ENCODE results near the gene DPY19L1.
"Not testable (repeated sequence)": the region's sequence is repeated elsewhere in the genome, so short reads cannot be mapped to it uniquely, and the experiment has no call there.

The DPY19L1 gene

DNA sequence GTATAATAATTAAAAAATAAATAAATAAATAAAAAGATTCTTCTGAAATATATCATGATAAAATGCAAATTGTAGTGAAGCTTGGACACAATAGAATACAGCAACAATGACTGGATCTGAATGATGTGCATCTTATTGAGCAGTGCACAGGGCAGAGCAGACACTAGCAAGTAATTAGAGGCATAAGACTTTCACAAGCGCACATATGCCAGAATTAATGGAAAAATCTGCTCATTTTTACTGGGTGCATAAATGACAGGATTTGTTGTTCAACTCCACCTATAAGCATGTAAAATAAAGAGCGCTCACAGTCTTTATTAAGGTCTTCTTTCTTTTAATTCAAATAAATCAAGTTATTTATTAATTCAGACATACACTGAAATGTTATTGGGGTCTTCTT lies 125.0 kb downstream of the DPY19L1 start:
- POLR2A ChIA-PET, result no interaction called here
- DNase-seq (ENCODE audit: extremely low spot score), result no peak
- TF ChIP-seq, protein P1, sequence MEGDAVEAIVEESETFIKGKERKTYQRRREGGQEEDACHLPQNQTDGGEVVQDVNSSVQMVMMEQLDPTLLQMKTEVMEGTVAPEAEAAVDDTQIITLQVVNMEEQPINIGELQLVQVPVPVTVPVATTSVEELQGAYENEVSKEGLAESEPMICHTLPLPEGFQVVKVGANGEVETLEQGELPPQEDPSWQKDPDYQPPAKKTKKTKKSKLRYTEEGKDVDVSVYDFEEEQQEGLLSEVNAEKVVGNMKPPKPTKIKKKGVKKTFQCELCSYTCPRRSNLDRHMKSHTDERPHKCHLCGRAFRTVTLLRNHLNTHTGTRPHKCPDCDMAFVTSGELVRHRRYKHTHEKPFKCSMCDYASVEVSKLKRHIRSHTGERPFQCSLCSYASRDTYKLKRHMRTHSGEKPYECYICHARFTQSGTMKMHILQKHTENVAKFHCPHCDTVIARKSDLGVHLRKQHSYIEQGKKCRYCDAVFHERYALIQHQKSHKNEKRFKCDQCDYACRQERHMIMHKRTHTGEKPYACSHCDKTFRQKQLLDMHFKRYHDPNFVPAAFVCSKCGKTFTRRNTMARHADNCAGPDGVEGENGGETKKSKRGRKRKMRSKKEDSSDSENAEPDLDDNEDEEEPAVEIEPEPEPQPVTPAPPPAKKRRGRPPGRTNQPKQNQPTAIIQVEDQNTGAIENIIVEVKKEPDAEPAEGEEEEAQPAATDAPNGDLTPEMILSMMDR (IDR thresholded peaks at IDR 0.05; ENCODE audit: control extremely low read depth, extremely low read depth, low read depth, missing control alignments), result no peak
- CTCF ChIA-PET, result no interaction called here

DNA sequence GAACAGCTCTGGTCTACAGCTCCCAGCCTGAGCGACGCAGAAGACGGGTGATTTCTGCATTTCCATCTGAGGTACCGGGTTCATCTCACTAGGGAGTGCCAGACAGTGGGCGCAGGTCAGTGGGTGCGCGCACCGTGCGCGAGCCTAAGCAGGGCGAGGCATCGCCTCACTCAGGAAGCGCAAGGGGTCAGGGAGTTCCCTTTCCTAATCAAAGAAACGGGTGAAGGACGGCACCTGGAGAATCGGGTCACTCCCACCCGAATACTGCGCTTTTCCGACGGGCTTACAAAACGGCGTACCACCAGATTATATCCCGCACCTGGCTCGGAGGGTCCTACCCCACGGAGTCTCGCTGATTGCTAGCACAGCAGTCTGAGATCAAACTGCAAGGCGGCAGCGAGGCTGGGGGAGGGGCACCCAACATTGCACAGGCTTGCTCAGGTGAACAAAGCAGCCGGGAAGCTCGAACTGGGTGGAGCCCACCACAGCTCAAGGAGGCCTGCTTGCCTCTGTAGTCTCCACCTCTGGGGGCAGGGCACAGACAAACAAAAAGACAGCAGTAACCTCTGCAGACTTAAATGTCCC lies 130.9 kb downstream of the DPY19L1 start:
- POLR2A ChIA-PET; CTCF ChIA-PET; DNase-seq (ENCODE audit: extremely low spot score): not testable (repeated sequence)

DNA sequence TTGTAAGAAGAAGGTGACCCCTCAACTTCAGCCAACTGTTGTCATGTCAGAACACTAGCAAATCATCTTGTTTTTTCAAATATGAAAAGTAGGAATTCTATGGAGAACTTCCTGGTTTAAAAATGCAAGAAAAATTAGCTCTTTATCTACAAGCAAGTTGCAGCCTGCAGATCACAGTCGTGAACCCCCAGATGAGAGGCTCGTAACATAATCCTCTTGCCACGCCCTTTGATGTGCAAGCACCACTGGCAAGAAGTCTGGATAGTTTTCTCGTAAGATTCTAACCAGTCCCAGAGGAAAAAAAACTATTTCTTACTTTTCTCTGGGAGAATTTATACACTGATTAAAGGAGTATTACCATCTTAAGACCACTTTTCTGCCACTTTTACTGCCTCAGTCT lies 132.3 kb downstream of the DPY19L1 start:
- POLR2A ChIA-PET, result no interaction called here
- TF ChIP-seq, protein P1 (IDR thresholded peaks at IDR 0.05; ENCODE audit: control extremely low read depth, extremely low read depth, low read depth, missing control alignments), result no peak
- CTCF ChIA-PET, result no interaction called here
- no peak for DNase-seq (ENCODE audit: extremely low spot score)

DNA sequence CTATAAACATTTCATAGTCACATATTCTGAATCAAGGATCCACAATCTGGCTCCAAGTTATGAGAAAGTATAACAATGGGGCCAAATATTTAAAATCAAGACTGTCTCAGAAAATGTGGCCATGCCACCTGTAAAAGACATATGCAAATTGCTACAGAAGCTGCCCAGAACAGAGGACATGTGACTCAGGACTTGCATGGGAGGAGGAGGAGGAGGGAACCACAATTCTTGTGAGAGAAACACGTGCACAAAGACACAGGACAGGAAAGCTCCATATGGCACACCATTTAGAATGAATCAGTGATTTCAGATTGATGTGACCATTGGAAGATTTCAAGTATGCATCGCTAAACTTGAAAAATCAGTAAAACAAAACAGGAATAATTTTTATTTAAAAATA lies 133.4 kb downstream of the DPY19L1 start:
- CTCF ChIA-PET, result interaction anchor here (1.7 kb wide), 1 partner anchor 24 kb away, joined by 4 read pairs; no protein-coding TSS in a partner anchor
- DNase-seq (ENCODE audit: extremely low spot score); POLR2A ChIA-PET: not testable (repeated sequence)

DNA sequence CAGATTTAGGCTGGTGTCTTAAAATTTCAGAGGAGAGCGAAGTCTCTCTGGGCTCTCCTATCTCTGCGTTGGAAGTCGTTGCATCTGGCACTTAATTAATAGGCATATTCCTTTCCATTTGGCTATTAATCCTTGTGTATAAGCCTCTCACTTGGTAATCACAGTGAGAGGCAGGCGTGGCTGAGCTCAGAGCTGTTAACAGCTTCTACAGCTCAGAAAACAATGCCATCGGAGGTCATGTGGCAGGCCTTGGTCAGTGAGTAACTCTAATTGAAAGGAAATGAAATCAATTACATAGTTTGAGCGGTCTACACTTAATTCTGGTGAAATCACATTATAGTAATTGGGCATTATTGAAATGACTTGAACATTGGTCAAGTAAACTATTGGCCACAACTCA lies 135.1 kb downstream of the DPY19L1 start:
- CTCF ChIA-PET, result no interaction called here
- POLR2A ChIA-PET, result no interaction called here
- TF ChIP-seq, protein P1 (IDR thresholded peaks at IDR 0.05; ENCODE audit: control extremely low read depth, extremely low read depth, low read depth, missing control alignments), result no peak
- no peak for DNase-seq (ENCODE audit: extremely low spot score)

DNA sequence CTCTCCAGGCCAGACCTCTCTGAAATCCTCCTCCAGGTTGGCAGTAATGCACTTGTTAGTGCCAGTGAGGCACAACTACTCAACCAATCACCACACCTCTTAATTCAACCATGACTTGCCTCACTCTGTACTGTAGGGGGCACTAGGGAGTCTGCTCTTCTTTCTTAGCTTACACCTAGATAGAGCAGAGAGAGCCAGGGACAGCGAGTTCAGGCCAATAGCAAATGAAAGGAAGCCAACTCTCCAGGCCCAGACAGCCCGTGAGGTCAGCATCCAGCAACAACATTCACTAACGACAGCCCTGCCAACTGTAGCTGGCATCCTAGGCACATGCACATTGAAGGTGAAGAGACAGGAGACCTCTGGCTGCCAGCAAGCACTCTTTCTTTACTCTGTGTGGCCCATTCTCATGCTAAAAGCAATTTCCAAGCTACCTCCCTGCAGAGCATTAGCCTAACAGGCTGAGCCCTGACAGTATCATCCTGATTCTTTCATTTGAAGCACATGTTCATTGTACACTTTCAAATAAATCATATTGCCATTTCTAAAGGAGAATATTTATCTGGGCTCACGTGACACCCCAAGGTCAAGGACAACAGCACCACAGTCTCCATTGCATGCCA lies 136.3 kb downstream of the DPY19L1 start:
- ChIA-PET CTCF (interaction anchor here (0.7 to 1.3 kb wide), 3 partner anchors 10 to 27 kb away, joined by 3 to 6 read pairs (median 4); no protein-coding TSS in a partner anchor), POLR2A (no interaction called here)
- peak; percentile 44 for DNase-seq (ENCODE audit: extremely low spot score)
- TF ChIP-seq, protein P1 (IDR thresholded peaks at IDR 0.05; ENCODE audit: control extremely low read depth, extremely low read depth, low read depth, missing control alignments), result no peak

DNA sequence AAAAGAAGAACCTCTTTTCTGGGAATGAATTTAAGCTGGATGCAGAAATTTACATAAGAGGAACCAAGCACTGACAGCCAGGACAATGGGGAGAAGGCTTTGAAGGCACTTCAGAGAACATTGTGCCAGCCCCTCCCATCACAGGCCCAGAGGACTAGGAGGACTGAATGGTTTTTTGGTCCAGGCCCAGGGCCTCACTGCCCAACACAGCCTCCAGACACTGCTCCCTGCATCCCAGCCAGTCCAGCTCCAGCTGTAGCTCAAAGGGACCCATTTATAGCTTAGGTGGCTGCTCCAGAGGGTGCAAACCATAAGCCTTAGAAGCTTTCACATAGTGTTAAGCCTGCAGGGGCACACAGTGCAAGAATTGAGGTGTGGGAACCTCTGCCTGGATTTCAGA lies 142.1 kb downstream of the DPY19L1 start:
- POLR2A ChIA-PET, result no interaction called here
- CTCF ChIA-PET, result no interaction called here

More for the DNA sequence above, 142.1 kb downstream of the DPY19L1 start:
- DNase-seq (ENCODE audit: extremely low spot score), result no peak
- TF ChIP-seq, protein P1 (IDR thresholded peaks at IDR 0.05; ENCODE audit: control extremely low read depth, extremely low read depth, low read depth, missing control alignments), result no peak

Measured in GM10248 (cell line).